ENCODE data around the gene TBX4.

TBX4 gene

DNA sequence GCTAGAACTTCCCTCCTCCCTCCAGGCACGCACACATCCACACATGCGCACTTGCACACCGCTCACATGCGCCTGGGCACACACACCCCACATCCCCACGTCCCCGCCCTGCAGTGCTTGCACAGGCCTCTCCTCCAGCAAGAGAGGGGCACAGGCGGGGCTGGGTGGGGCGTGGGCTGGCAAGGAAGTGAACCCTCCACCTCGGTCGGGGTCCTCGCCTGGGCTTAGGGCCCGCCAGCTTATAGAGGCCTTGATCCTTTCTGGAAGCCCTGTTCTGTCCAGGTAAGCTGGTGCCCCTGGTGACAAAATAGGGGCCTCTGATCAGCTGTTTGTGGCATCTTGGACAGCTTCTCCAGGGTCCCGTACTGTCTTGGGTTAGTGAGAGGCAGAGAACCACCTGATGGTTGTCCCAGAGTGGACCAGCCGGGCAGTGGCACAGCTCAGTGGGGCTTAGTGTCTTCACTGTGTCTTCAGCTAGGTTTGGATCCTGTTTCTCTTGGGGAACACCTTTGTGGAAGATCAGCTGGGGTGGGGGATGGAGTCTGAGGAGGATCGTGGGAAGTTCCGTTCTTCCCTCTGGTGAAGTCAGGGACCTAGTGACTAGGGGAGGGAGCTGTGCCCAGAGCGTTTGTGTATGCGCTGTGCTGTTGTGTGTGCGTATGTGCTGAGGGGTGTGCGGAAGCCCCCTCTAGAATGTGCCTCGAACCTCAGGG is 12.1 kb downstream of the TBX4 start:
- no peak for DNase-seq (ENCODE audit: low read depth in 2 of 2, low spot score in 1 of 2)

- DNase-seq (ENCODE audit: low read depth in 2 of 2, low spot score in 1 of 2), result no peak
Observed at GRCh38 chr17:61464843-61465180, 12.6 kb downstream of the TBX4 start.

- no peak for DNase-seq (ENCODE audit: low read depth in 2 of 2, low spot score in 1 of 2)
Observed at GRCh38 chr17:61465550-61466237, 13.5 kb downstream of the TBX4 start.

DNA sequence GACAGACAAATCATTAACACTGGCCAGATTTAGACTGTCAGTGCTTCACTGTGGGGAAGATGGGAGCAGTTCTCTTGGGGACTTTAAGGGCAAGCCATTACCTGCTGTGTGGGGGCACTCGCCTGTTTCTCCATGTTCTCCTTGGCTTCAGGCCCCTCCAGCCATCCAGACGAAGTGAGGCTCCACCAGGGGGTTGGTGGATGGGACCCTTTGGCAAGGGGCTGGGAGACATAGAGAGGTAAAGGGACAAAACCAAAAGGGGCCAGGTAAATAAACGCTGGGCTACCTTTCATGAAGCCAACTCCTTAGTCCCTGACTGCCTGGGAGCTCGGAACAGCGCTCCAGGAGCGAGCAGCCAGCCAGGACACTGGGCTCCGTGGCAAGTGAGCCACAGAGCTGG is 14.0 kb downstream of the TBX4 start:
- DNase-seq (ENCODE audit: low read depth in 2 of 2, low spot score in 1 of 2), result no peak

DNA sequence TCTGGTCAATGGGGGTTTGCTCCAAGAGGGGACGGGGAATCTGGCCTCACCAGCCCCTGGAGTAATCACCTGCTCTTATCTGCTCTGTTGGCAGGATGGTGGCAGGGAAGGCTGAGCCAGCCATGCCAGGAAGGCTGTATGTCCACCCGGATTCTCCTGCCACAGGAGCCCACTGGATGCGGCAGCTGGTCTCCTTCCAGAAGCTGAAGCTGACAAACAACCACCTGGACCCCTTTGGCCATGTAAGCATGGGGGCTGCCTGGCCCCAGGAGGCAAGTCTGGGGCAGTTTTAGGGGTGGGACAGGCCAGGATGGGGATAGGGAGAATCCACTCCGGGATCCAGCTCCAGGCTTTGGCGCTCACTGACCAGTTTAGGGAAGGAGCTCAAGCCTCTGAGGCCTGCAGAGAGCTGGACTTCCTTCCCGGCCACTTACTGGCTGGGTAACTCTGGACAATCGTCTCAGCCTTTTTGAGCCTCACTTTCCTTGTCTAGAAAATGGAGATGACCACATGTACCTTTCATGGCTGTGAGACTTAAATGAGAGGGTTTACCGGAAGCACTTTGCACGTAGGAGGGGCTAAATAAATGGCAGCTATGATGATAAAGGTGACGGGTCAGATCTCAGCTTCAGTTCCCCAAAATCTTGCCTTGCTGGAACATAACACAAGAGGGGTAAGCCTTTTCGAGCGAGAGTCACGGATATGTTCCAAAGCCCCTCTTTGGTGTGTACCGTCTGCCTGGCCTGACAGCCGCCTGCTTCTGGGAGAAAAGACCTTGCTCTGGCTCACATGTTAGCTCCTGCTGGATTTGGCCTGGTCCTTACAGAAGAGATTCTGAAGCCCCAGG is 15.4 kb downstream of the TBX4 start:
- no peak for DNase-seq (ENCODE audit: low read depth in 2 of 2, low spot score in 1 of 2)

GRCh38 chr17:61468263-61468907 is 16.2 kb downstream of the TBX4 start:
- DNase-seq (ENCODE audit: low read depth in 2 of 2, low spot score in 1 of 2), result no peak

- no peak for DNase-seq (ENCODE audit: low read depth in 2 of 2, low spot score in 1 of 2)
Observed at GRCh38 chr17:61469474-61469873, 17.3 kb downstream of the TBX4 start.

DNA sequence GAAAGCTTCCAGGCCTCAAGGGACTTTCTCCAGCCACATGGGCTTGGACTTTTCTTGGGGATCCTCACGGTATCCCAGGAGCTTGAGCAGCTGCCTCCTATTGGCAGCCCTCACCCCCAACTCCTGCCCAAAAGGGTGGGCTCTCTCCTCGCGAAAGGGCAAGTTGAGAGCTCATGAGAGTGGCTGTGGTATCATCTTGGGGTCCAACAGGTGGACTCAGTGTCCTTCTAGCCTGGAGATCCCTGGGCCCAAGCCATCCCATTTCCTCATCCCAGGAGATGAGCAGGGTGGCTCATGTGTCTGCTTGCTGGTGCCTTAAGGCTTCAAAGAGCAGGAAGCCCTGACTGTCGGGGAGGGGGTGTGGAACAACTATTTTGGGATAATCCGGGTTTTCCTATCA is 17.7 kb downstream of the TBX4 start:
- DNase-seq (ENCODE audit: low read depth in 2 of 2, low spot score in 1 of 2), result no peak

DNA sequence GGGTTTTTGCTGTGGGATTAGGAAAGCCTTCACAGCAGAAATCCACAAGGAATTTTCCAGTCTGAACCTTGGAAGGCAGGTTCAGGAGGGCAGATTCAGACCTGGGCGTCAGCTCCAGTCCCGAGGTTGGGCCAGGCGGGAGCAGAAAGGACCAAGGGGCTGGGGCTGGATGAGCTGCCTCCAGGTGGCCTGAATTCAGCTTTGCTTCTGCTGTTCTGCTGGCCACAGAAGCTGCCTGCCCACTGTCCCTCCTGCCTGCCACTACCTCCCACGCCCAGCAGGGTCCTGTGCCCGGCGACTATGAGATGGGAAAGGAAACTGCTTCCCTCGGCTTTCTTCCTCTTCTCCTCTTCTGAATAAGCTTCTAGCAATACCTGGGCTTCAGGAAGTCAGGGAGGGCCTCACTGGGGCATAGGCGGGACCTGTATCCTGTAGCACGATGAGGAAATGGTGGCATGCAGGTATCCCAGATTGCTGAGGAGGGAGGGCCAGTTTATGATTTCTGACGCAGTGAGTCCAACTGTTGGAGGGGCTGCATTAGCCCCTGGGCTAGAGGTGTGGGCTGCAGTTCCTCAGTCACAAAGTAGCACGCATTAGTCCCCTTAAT is 18.4 kb downstream of the TBX4 start:
- no peak for DNase-seq (ENCODE audit: low read depth in 2 of 2, low spot score in 1 of 2)

GRCh38 chr17:61474235-61474927 is 22.2 kb downstream of the TBX4 start:
- no peak for DNase-seq (ENCODE audit: low read depth in 2 of 2, low spot score in 1 of 2)

DNA sequence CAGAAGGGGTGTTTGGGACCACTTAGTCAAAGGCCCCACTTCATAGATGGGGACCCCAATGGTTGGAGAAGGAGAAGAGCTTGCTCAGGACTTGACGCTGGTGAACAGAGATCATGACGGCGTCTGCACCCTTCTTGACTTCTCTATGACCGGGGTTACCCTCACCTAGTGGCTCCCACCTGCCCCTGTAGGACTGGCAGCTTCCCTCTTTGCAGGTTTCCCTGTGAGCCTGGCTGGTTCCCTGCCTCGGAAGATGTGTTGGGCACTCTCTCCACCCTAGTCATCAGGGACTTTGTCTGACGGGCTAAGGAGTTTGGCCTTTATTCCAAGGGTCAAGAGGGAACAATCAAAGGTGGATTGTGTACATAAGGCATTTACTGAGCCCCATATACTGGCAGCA is 22.7 kb downstream of the TBX4 start:
- no peak for DNase-seq (ENCODE audit: low read depth in 2 of 2, low spot score in 1 of 2)

DNA sequence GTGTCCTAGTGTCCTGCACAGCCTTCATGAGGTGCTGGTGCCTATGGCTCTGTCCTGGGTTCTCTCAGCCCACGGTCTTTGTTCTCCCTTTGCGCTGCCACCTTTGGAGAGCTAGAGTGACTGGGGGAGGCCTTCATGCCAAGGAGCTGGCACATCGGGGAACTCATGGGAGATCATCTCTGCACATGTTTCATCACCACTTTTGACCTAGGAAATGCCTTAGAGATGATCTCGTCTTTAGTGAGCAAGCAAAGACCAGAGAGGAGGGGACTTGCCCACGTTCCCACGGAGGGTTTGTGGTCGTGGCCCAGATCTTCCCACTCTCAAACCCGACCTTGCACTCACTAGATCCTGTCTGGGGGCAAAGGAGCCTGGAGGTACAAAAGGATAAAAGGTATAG is 23.5 kb downstream of the TBX4 start:
- DNase-seq (ENCODE audit: low read depth in 2 of 2, low spot score in 1 of 2), result no peak

DNA sequence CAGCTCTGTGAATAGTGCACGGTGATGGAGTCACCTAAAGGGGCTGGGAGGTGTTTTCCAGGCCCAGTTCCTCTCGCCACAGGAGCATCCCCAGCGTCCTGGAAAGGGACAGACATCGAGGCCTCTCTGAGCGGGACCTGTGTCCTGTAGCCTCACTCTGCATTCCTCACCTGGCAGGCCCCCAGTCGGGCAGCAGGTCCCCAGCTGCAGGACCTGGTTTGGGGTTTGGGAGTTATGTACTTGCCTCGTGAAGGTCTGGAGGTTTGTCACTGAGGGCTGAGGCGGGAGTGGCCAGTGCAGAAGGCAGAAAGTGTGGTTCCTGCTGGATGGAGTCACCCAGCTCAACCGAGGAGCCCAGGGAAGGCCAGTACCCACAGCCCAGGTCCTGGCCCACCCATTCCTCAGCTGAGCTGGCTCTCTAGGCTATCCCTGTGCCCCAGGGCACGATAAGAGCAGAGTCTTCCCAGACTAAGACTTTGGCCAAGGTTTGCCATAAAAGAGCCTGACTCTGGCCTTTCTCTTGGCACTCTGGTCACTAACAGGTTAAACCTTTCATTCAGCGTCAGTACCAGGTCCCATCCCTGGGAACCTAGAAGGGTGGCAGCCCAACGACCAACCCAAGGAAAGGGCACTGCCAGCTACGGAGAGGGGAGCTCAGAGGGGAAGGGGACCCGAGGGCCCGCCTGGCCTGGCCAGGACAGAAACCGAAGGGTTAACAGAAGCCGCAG is 24.4 kb downstream of the TBX4 start:
- no peak for DNase-seq (ENCODE audit: low read depth in 2 of 2, low spot score in 1 of 2)

DNA sequence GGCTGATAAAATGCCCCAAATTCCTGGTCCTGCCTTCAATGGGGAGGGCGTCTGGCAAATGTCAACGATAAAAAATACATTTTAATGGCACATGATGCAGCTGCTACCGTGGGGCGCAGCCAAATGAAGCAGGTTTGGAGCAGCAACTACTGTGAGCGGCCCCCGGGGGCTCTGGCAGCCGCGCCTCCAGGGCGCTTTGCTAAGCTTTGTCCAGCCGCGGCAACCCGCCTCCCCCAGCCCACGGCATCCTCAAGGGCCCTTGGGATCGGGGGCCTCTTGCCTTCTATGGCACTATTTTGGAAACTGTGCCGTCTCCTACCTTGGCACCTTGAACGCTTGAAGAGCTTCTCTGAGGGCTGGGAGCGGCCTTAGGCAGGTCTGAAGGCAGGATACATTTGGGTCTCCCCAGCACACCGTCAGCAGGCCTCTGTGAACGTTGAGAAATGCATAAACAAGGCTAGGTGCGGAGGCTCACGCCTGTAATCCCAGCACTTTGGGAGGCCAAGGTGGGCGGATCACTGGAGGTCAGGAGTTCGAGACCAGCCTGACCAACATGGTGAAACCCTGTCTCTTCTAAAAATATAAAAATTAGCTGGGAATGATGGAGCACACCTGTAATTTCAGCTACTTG is 25.1 kb downstream of the TBX4 start:
- DNase-seq (ENCODE audit: low read depth in 2 of 2, low spot score in 1 of 2), result no peak

DNA sequence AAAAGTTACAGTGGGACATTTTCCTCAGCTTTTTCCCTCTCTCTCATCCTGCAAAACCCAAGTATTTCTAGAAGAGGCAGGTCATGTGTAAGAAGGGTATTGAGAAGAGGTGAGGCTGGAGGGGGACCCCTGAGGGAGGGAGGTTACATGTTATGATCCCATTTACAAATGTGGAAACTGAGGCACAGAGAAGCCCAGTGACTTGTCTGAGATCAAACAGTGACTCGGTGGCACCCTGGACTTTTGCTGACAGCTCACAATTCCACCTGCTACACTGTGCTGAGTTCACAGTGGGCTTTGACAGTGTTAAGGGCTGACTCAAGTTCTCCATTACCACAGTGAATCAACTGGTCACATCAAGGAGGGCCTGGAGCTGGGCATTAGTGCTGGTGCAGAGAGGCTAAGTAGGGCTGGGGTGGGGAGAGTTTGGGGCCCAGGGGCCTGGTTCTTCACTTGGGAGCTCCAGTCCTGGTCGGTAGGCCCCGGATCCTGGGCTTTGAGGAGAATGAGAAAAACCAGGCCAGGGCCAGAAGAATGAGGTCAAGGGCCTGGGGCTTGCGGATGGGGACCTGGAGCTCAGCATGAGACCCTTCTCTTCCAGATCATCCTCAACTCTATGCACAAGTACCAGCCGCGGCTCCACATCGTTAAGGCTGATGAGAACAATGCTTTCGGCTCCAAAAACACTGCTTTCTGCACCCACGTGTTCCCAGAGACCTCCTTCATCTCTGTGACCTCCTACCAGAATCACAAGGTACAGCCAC is 26.0 kb downstream of the TBX4 start:
- DNase-seq (ENCODE audit: low read depth in 2 of 2, low spot score in 1 of 2), result no peak

- no peak for DNase-seq (ENCODE audit: low read depth in 2 of 2, low spot score in 1 of 2)
Observed at GRCh38 chr17:61478790-61479492, 26.7 kb downstream of the TBX4 start.

DNA sequence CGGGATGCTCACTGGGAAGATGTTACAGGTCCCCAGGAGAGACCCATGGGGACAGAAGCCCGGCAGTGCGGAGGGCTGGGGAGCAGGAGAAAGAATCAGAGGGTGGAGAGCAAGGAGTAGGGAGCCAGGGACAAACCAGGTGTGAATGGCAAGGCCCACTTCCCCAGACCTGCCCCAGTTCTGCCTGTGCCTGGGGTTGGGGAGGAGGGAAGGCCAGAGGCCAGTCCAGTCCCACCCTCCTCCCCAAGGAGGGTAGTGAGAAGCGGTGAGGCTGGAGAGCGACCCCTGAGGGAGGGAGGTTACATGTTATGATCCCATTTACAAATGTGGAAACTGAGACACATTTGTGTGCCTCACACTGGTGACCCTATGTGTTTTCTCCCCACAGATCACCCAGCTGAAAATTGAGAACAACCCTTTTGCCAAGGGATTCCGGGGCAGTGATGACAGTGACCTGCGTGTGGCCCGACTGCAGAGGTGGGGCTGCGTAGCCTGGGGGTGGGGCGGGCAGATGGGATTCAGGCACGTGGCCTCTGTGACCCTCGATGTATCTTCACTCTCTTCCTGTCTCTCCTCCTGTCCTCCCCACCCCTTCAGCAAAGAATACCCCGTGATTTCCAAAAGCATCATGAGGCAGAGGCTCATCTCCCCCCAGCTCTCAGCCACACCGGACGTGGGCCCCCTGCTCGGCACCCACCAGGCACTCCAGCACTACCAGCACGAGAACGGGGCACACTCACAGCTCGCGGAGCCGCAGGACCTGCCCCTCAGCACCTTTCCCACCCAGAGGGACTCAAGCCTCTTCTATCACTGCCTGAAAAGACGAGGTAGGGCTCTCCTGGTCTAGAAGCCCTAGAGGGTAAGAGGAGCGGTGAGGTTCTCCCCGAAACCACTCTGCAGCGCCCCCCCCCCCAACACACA is 27.5 kb downstream of the TBX4 start:
- DNase-seq (ENCODE audit: low read depth in 2 of 2, low spot score in 1 of 2), result no peak

Data from stimulated activated CD8-positive, alpha-beta memory T cell treated with anti-CD3 and anti-CD28 coated beads, Interleukin-4, amount 100 ng/mL, for 4 hours (primary cell).